ENCODE results near the gene SMARCA1. TPM values are rescaled to one million over a fixed set of nuclear protein-coding genes. Genes with fewer than 3 reads are reported as not detected.

SMARCA1 gene
- total and polyA plus RNA-seq, 2 of the 4 experiments (the other 2 are of a cell fraction) = 31.0 to 32.8 TPM

DNA sequence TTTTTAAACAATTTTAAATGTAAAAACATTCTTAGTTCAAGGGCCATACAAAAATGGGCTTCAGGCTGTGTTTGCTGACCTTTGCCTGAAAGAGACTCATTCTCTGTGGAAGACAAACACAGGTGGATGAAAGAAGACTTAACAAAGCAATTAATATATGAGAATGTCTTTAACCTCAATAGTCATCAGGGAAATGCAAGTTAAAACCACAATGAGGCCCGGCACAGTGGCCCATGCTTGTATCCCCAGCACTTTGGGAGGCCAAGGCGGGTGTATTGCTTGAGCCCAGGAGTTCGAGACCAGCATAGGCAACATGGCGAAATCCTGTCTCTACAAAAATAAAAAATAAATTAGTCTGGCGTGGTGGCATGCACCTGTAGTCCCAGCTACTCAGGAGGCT, 7.1 kb upstream of the SMARCA1 start:
- no peak overlapping the region for H2AK5ac ChIP-seq (ENCODE audit: low read depth, low read length)
- no peaks in the 10 kb centered on the region for H3K79me1 ChIP-seq (ENCODE audit: low read depth in 1 of 2, low read length in 2 of 2)
- no peak overlapping the region for H3K23ac ChIP-seq (ENCODE audit: low read depth, low read length)
- ATAC-seq (ENCODE audit: low read depth) = no peak
- intact Hi-C loops (cut with micrococcal nuclease) (no loop called here), in situ Hi-C loops (cut with MboI; ENCODE audit: low sequenced_read_pairs) (no loop called here), dilution Hi-C loops (cut with HindIII; ENCODE audit: low sequenced_read_pairs, unreplicated experiment) (no loop called here)
- no peak overlapping the region for H3K4me2 ChIP-seq (ENCODE audit: low read depth, low read length)
- no peak overlapping the region for H2AK9ac ChIP-seq (replicated peaks; ENCODE audit: low read depth, low read length, poor library complexity)
- no peak overlapping the region for H3K56ac ChIP-seq (ENCODE audit: extremely low read depth, insufficient read depth, low read length)
- H3K9ac ChIP-seq (ENCODE audit: low read depth, low read length) = no peak overlapping the region
- no peaks in the 10 kb centered on the region for H3K9me3 ChIP-seq (ENCODE audit: control insufficient read depth, insufficient read depth, low read length)
- H2AFZ ChIP-seq (replicated peaks; ENCODE audit: low read length, poor library complexity) = no peak overlapping the region
- no peaks in the 10 kb centered on the region for H3K36me3 ChIP-seq (ENCODE audit: control insufficient read depth, insufficient read depth, low read length)
- no peak overlapping the region for H4K5ac ChIP-seq (ENCODE audit: low read depth, low read length)
- ChIA-PET POLR2A (ENCODE audit: unreplicated experiment) (no interaction called here), CTCF (no interaction called here)
- H4K8ac ChIP-seq (ENCODE audit: low read depth in 2 of 2, low read length in 2 of 2) = no peak overlapping the region
- H3K27me3 ChIP-seq (ENCODE audit: control insufficient read depth, insufficient read depth, low read length) = peaks cover 2% of the 10 kb centered on the region; the same call in 1 of the 2 replicates
- H3K14ac ChIP-seq (replicated peaks; ENCODE audit: low read depth, low read length) = no peak overlapping the region
- H3K4me1 ChIP-seq (ENCODE audit: control insufficient read depth, insufficient read depth, low read length) = no peaks in the 10 kb centered on the region; the same call in 1 of the 2 replicates
- no peak overlapping the region for H2BK5ac ChIP-seq (ENCODE audit: low read depth, low read length, poor library complexity, severe bottlenecking)
- no peak for DNase-seq
- no peak overlapping the region for H4K91ac ChIP-seq (ENCODE audit: insufficient read depth, low read depth, low read length)
- H3K27ac ChIP-seq (ENCODE audit: insufficient read depth, low read length) = no peak overlapping the region
- no peak overlapping the region for H2BK120ac ChIP-seq (ENCODE audit: low read depth, low read length)
- H4K20me1 ChIP-seq (ENCODE audit: insufficient read depth, low read length) = no peaks in the 10 kb centered on the region
- no peak overlapping the region for H2BK15ac ChIP-seq (ENCODE audit: low read depth, low read length)
- BruUV-seq (replicated peaks) = no TSS peak
- no peak overlapping the region for H2BK20ac ChIP-seq (ENCODE audit: low read depth, low read length)
- no peak overlapping the region for H3K4ac ChIP-seq (ENCODE audit: low read depth, low read length)
- H3K4me3 ChIP-seq (ENCODE audit: insufficient read depth, low read depth, low read length) = no peak overlapping the region
- no peaks in the 10 kb centered on the region for H3K9me1 ChIP-seq (ENCODE audit: insufficient read depth, low read length)
- WGBS, 2 experiments (ENCODE audit: extremely low coverage in 2 of 2, insufficient read length in 1 of 2) = 60% methylated on average over 1 of the region's 5 CpGs; no CpG with 5 or more reads in 1 of the 2 experiments
- H3K18ac ChIP-seq (ENCODE audit: low read depth, low read length) = no peak overlapping the region
- TF ChIP-seq RCOR1 (IDR thresholded peaks at IDR 0.05; ENCODE audit: insufficient replicate concordance, low read length) (no peak), FOS (IDR thresholded peaks at IDR 0.05; ENCODE audit: low read depth, low read length) (no peak), RFX5 (IDR thresholded peaks at IDR 0.05; ENCODE audit: low read depth, low read length) (no peak), MAZ (IDR thresholded peaks at IDR 0.05; ENCODE audit: borderline replicate concordance, low read depth, low read length) (no peak), MXI1 (IDR thresholded peaks at IDR 0.05; ENCODE audit: borderline replicate concordance, low read depth, low read length) (no peak), NFE2L2 (IDR thresholded peaks at IDR 0.05; ENCODE audit: low read depth, low read length) (no peak)
- TF ChIP-seq, protein P1, sequence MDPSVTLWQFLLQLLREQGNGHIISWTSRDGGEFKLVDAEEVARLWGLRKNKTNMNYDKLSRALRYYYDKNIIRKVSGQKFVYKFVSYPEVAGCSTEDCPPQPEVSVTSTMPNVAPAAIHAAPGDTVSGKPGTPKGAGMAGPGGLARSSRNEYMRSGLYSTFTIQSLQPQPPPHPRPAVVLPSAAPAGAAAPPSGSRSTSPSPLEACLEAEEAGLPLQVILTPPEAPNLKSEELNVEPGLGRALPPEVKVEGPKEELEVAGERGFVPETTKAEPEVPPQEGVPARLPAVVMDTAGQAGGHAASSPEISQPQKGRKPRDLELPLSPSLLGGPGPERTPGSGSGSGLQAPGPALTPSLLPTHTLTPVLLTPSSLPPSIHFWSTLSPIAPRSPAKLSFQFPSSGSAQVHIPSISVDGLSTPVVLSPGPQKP (IDR thresholded peaks at IDR 0.05; ENCODE audit: borderline replicate concordance, low read depth, low read length) = no peak

All from IMR-90 (cell line).